Medulla oblongata (tissue), 1 donor: ENCODE measurements around the gene KCNQ2.

Experiments used
- DNase-seq: peaks from one replicate; pipeline ENCODE4 v3.0.0-alpha.2; 2015; ENCODE audit errors: extremely low spot score

The KCNQ2 gene

GRCh38 chr20:63369024-63369530 lies 103.4 kb downstream of the KCNQ2 start:
- no peak for DNase-seq

GRCh38 chr20:63368151-63368550 lies 104.3 kb downstream of the KCNQ2 start:
- no peak for DNase-seq

GRCh38 chr20:63367446-63368055 lies 104.9 kb downstream of the KCNQ2 start:
- DNase-seq, result no peak

GRCh38 chr20:63366390-63367365 lies 105.8 kb downstream of the KCNQ2 start:
- DNase-seq, result no peak

- DNase-seq, result no peak
Observed at GRCh38 chr20:63365601-63366389, 106.7 kb downstream of the KCNQ2 start.

- no peak for DNase-seq
Observed at GRCh38 chr20:63364801-63365585, 107.5 kb downstream of the KCNQ2 start.

GRCh38 chr20:63363981-63364561 lies 108.4 kb downstream of the KCNQ2 start:
- DNase-seq, result no peak

- no peak for DNase-seq
Observed at GRCh38 chr20:63363013-63363957, 109.2 kb downstream of the KCNQ2 start.

- no peak for DNase-seq
Observed at GRCh38 chr20:63362436-63363009, 109.9 kb downstream of the KCNQ2 start.

GRCh38 chr20:63361519-63362435 lies 110.7 kb downstream of the KCNQ2 start:
- DNase-seq, result no peak

- no peak for DNase-seq
Observed at GRCh38 chr20:63360850-63361518, 111.5 kb downstream of the KCNQ2 start, which contains the start of gene CHRNA4. CHRNA4 (minus strand) TSS chr20:63361349; CDS start chr20:63361165, 184 bp downstream.

- no peak for DNase-seq
Observed at GRCh38 chr20:63359937-63360849, 112.3 kb downstream of the KCNQ2 start.

- no peak for DNase-seq
Observed at GRCh38 chr20:63359164-63359934, 113.1 kb downstream of the KCNQ2 start.

- DNase-seq, result no peak
Observed at GRCh38 chr20:63357921-63358905, 114.2 kb downstream of the KCNQ2 start.
